NCI-H2196 treated with DMSO at 0.1 percent for 48 hours (cell line): ENCODE measurements around the gene DNAI7.

Experiments used
- DNase-seq: peaks from one replicate; lab custom pipeline; 2025; ENCODE audit not compliant: unreplicated experiment; lab: John Stamatoyannopoulos, UW

The DNAI7 gene

GRCh38 chr12:25195056-25195971 is at the start of gene DNAI7, which contains the start of gene ETFRF1:
DNAI7 (minus strand) TSS chr12:25195160; CDS start chr12:25195078, 82 bp downstream.
ETFRF1 (plus strand) TSS chr12:25195237; CDS start chr12:25203957, 8,720 bp downstream.
- peak; percentile 100 for DNase-seq

- no peak for DNase-seq
Observed at GRCh38 chr12:25243680-25243990, 48.7 kb upstream of the DNAI7 start.

GRCh38 chr12:25242981-25243679 is 48.2 kb upstream of the DNAI7 start:
- DNase-seq: no peak

- DNase-seq: no peak
Observed at GRCh38 chr12:25241167-25242020, 46.4 kb upstream of the DNAI7 start.

GRCh38 chr12:25236626-25237025 is 41.7 kb upstream of the DNAI7 start:
- DNase-seq: no peak

- DNase-seq: no peak
Observed at GRCh38 chr12:25236190-25236589, 41.2 kb upstream of the DNAI7 start.

- DNase-seq: no peak
Observed at GRCh38 chr12:25213338-25213737, 18.4 kb upstream of the DNAI7 start.

GRCh38 chr12:25208554-25208953 is 13.6 kb upstream of the DNAI7 start:
- no peak for DNase-seq

- no peak for DNase-seq
Observed at GRCh38 chr12:25207846-25208245, 12.9 kb upstream of the DNAI7 start.

GRCh38 chr12:25207411-25207810 is 12.5 kb upstream of the DNAI7 start:
- DNase-seq: no peak

- no peak for DNase-seq
Observed at GRCh38 chr12:25202137-25202536, 7.2 kb upstream of the DNAI7 start.

GRCh38 chr12:25200703-25201102 is 5.7 kb upstream of the DNAI7 start:
- no peak for DNase-seq

GRCh38 chr12:25197608-25198007 is 2.6 kb upstream of the DNAI7 start:
- no peak for DNase-seq

GRCh38 chr12:25194722-25195055 is 271 bp downstream of the DNAI7 start:
- no peak for DNase-seq

GRCh38 chr12:25194214-25194613 is 746 bp downstream of the DNAI7 start:
- no peak for DNase-seq

- no peak for DNase-seq
Observed at GRCh38 chr12:25190793-25191192, 4.2 kb downstream of the DNAI7 start.

GRCh38 chr12:25189656-25190055 is 5.3 kb downstream of the DNAI7 start:
- no peak for DNase-seq

- DNase-seq: no peak
Observed at GRCh38 chr12:25187781-25188180, 7.2 kb downstream of the DNAI7 start.

GRCh38 chr12:25186788-25187402 is 8.1 kb downstream of the DNAI7 start:
- DNase-seq: no peak

GRCh38 chr12:25186038-25186787 is 8.7 kb downstream of the DNAI7 start:
- no peak for DNase-seq
